Thymus (tissue), 11 donors: Measurements from ENCODE around the gene USF2. TPM values are rescaled to one million over a fixed set of nuclear protein-coding genes. Genes with fewer than 3 reads are reported as not detected.

Experiments used
- DNase-seq, 9 donors: peaks; one replicate each; pipeline ENCODE4 v3.0.0-alpha.2; 2013; ENCODE audit warnings: low spot score in 9 of 9, low read depth in 6 of 9, missing footprints in 1 of 9
- H3K27ac ChIP-seq, 2 donors: one replicate each; pipeline ENCODE4 v1.5.1; 2013; ENCODE audit warnings: control low read depth in 1 of 2, low read depth in 1 of 2, low read length in 1 of 2, mild to moderate bottlenecking in 1 of 2, moderate library complexity in 1 of 2
- H3K27me3 ChIP-seq, 2 donors: one replicate each; pipeline ENCODE4 v1.5.1; 2013; ENCODE audit warnings: low read length in 1 of 2; ENCODE audit not compliant: control insufficient read depth in 2 of 2, insufficient read depth in 1 of 2
- H3K36me3 ChIP-seq, 2 donors: one replicate each; pipeline ENCODE4 v1.5.1; 2013; ENCODE audit warnings: low read length in 1 of 2, mild to moderate bottlenecking in 1 of 2, moderate library complexity in 1 of 2; ENCODE audit not compliant: control insufficient read depth in 2 of 2, insufficient read depth in 2 of 2
- H3K4me1 ChIP-seq, 2 donors: one replicate each; pipeline ENCODE4 v1.5.1; 2013; ENCODE audit warnings: low read length in 2 of 2; ENCODE audit not compliant: control insufficient read depth in 2 of 2, insufficient read depth in 2 of 2
- H3K4me3 ChIP-seq, 2 donors: one replicate each; pipeline ENCODE4 v1.5.1; 2013; ENCODE audit warnings: low read length in 2 of 2, control low read depth in 1 of 2, mild to moderate bottlenecking in 1 of 2
- H3K9me3 ChIP-seq, 2 donors: one replicate each; pipeline ENCODE4 v1.5.1; 2013; ENCODE audit warnings: low read length in 1 of 2, mild to moderate bottlenecking in 1 of 2; ENCODE audit not compliant: control insufficient read depth in 2 of 2, insufficient read depth in 1 of 2
- WGBS: extraction: QIAGEN DNeasy Blood & Tissue Kit; methylation state at CpG from one replicate; pipeline ENCODE4 v1.1.7; 2013; 5-methylcytosine and 5-hydroxymethylcytosine counted together
- polyA plus RNA-seq: library from polyadenylated mRNA; stranded (reverse); fragments of 200-250 nt; gene quantifications from one replicate; pipeline ENCODE4 v1.2.3, GENCODE V29; 2013
- total RNA-seq: library from RNA; stranded (reverse); fragments of 120-200 nt; gene quantifications from one replicate; pipeline ENCODE4 v1.2.4, GENCODE V29; 2013
- donor health status: healthy.

USF2 gene
- total and polyA plus RNA-seq, 2 donors = 58.8 to 151 TPM

DNA sequence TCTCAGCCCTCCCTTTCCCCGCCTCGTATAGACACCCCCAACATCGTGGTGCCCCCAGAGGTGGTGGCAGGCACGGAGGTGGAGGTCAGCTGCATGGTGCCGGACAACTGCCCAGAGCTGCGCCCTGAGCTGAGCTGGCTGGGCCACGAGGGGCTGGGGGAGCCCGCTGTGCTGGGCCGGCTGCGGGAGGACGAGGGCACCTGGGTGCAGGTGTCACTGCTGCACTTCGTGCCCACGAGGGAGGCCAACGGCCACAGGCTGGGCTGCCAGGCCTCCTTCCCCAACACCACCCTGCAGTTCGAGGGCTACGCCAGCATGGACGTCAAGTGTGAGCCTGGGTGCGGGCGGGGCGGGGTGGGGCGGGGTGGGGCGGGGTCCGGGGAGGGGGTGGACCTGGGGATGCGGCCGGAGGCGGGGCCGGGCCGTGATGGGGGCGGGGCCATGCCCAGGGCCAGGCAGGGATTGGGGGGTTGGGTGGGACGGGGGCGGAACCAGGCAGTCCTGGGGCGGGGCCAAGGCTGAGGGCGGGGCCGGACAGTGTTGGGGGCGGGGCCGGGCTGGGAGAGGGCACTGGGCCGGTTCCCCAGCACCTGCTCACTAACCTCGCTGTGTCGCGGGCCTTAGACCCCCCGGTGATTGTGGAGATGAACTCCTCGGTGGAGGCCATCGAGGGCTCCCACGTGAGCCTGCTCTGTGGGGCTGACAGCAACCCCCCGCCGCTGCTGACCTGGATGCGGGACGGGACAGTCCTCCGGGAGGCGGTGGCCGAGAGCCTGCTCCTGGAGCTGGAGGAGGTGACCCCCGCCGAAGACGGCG lies 31.0 kb downstream of the USF2 start:
- Histone ChIP-seq H3K27me3 (peaks cover 0 to 16% of the 10 kb centered on the region in 2 donors), H3K4me3 (no peak overlapping the region), H3K4me1 (peaks cover 0 to 10% of the 10 kb centered on the region in 2 donors), H3K36me3 (no peaks in the 10 kb centered on the region), H3K9me3 (no peaks in the 10 kb centered on the region), H3K27ac (no peak overlapping the region)
- 86% methylated on average over 55 of the region's 55 CpGs for WGBS
- DNase-seq = no peak

DNA sequence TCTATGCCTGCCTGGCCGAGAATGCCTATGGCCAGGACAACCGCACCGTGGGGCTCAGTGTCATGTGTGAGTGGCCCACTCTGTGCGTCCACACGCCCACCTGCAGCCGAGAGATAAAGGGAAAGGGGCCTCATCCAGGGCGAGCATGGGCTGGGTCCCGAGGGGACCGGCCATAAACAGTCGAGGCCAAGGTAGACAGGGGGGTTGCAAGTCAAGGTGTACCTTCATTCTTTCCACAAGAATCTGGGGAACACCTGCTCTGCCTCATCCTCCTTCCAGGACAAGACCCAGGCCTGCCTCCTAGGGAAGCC lies 31.5 kb downstream of the USF2 start:
- 97% methylated on average over 10 of the region's 10 CpGs for WGBS
- Histone ChIP-seq H3K36me3 (no peaks in the 10 kb centered on the region), H3K4me1 (peaks cover 0 to 9% of the 10 kb centered on the region in 2 donors), H3K4me3 (no peak overlapping the region), H3K27ac (no peak overlapping the region), H3K9me3 (no peaks in the 10 kb centered on the region), H3K27me3 (peaks cover 0 to 11% of the 10 kb centered on the region in 2 donors)
- DNase-seq = no peak

DNA sequence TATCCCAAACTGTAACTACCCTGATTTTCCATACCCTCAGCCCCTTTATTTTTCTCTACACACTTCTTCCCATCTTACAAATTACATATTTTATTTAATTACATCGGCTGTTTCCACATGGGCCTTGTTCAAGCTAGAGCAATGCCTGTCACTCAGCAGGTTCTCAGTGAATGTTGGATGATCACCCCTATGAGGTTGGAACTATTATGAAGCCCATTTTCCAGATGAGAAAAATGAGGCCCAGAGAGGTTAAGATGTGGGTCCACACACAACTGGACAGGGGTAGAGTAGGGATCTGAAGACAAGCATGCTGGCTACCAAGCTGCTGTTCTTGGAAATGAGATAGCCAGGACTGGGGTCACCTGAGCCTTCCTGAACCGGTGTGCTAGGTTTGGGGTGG lies 33.2 kb downstream of the USF2 start:
- no peak overlapping the region for H3K4me3 ChIP-seq
- DNase-seq = no peak
- H3K27me3 ChIP-seq = no peaks in the 10 kb centered on the region
- no peaks in the 10 kb centered on the region for H3K4me1 ChIP-seq
- WGBS = 99% methylated on average over 2 of the region's 2 CpGs
- no peaks in the 10 kb centered on the region for H3K9me3 ChIP-seq
- H3K27ac ChIP-seq = no peak overlapping the region
- H3K36me3 ChIP-seq = no peaks in the 10 kb centered on the region

DNA sequence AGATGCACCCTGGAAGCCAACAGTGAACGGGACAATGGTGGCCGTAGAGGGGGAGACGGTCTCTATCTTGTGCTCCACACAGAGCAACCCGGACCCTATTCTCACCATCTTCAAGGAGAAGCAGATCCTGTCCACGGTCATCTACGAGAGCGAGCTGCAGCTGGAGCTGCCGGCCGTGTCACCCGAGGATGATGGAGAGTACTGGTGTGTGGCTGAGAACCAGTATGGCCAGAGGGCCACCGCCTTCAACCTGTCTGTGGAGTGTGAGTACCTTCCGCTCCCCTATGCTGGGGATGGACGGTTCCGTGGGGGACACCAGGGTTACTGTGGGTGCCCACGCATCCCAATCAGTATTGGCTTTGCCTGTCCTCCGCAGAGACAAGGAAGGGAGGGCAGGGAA lies 33.7 kb downstream of the USF2 start:
- 91% methylated on average over 16 of the region's 16 CpGs for WGBS
- Histone ChIP-seq H3K36me3 (no peaks in the 10 kb centered on the region), H3K4me3 (no peak overlapping the region), H3K9me3 (no peaks in the 10 kb centered on the region), H3K4me1 (no peaks in the 10 kb centered on the region), H3K27ac (no peak overlapping the region), H3K27me3 (no peaks in the 10 kb centered on the region)
- DNase-seq = no peak

DNA sequence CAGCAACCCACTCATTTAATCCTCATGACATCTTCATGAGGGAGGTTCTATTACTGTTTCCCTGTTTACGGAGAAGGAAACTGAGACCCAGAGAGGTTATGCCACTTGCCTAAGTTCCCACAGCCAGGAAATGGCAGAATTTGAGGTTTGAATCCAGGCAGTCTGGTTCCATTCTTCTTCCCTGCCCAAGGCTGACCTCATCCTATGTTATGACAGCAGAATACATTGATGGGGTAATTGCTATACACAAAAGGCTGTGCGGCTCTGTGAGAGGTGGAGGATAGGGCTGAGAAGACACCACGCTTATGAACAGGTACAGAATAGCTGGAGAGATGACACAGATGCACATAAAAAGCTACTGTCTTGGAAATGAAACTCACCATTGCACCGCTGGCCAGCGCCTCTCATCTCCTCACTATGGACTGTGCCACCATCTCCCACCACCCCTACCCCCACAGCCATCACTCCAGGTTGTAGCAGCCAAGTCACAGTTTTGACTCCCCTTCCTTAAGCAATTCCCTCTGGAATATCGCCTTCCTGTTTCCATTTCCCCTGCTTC lies 34.7 kb downstream of the USF2 start:
- Histone ChIP-seq H3K27ac (no peak overlapping the region), H3K9me3 (no peaks in the 10 kb centered on the region), H3K4me3 (no peak overlapping the region), H3K4me1 (no peaks in the 10 kb centered on the region), H3K27me3 (no peaks in the 10 kb centered on the region), H3K36me3 (no peaks in the 10 kb centered on the region)
- 93% methylated on average over 6 of the region's 6 CpGs for WGBS
- no peak for DNase-seq

DNA sequence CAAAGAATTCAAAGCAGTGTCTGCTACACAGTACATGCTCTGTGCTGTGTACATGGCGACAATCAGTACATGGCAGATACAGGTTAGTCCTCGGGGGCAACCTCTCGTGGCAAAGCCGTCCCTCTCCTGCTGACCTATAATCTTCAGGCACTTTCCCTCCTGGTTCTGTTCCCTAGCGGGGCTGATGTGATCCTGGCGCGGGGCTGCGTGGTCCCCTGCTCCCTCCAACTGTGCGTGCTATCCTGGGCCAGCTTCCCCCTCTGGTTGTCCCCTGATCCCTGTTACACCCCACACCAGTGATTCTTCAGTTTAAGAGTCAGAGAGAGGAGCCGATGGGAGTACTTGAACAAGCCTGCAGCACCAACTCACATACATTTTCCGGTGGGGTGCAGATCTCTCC lies 35.3 kb downstream of the USF2 start:
- H3K4me3 ChIP-seq = no peak overlapping the region
- no peaks in the 10 kb centered on the region for H3K4me1 ChIP-seq
- no peaks in the 10 kb centered on the region for H3K27me3 ChIP-seq
- WGBS = 98% methylated on average over 11 of the region's 11 CpGs
- H3K36me3 ChIP-seq = no peaks in the 10 kb centered on the region
- no peak for DNase-seq
- no peaks in the 10 kb centered on the region for H3K9me3 ChIP-seq
- no peak overlapping the region for H3K27ac ChIP-seq

DNA sequence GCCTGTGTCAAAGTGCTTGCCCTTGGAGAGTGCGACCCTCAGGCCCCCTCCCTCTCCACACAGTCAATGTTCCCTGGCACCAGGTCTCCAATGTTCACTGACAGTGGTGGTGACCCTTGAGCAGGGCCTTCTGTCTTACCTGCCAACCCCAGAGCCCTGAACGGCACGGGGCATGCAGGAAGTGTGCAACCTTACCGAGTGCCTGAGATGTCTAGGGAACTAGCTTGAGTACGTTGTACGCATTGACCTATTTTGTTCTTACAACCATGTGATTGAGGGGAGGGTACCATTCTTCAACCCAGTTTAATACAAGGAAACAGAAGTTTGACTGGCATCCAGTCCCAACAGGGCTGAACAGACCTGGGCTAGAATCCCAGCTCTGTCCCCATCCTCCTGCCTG lies 36.4 kb downstream of the USF2 start:
- no peaks in the 10 kb centered on the region for H3K36me3 ChIP-seq
- H3K27me3 ChIP-seq = no peaks in the 10 kb centered on the region
- H3K4me3 ChIP-seq = no peak overlapping the region
- H3K27ac ChIP-seq = no peak overlapping the region
- H3K9me3 ChIP-seq = no peaks in the 10 kb centered on the region
- DNase-seq = no peak
- peaks cover 0 to 4% of the 10 kb centered on the region in 2 donors for H3K4me1 ChIP-seq
- 63% methylated on average over 6 of the region's 6 CpGs for WGBS

DNA sequence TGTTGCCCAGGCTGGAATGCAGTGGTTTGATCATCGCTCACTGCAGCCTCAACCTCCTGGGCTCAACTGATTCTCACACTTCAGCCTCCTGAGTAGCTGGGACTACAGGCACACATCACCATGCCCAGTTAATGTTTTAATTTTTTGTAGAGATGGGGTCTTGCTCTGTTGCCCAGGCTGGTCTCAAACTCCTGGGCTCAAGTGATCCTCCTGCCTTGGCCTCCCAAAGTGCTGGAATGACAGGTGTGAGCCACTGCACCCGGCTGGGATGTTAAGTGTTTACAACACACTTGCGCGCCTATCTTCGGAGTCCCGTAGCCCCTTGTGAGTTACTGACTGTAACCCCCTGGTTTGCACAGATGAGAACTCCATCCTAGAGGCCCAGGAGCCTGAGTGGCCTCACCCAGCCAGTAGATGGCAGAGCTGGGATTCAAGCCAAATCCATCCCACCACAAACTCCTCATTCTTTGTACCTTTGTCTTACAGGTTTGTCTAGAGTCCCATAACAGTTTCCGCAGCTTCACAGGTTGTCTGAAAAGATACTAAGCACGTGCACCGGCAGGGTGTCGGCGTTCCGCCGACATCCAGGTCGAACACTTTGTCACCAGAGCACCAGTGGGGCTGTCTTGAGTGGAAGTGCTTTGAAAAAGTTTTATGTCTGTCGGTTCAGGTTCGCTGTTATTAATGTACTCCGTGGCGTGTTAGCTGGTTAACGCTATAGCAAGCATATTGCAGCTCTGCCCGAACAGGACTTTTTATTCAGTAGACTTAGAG lies 37.9 kb downstream of the USF2 start:
- H3K4me3 ChIP-seq = no peak overlapping the region
- no peaks in the 10 kb centered on the region for H3K27me3 ChIP-seq
- H3K9me3 ChIP-seq = no peaks in the 10 kb centered on the region
- no peak overlapping the region for H3K27ac ChIP-seq
- peaks cover 4 to 10% of the 10 kb centered on the region in 2 donors for H3K4me1 ChIP-seq
- DNase-seq = no peak
- 94% methylated on average over 20 of the region's 20 CpGs for WGBS
- H3K36me3 ChIP-seq = no peaks in the 10 kb centered on the region

DNA sequence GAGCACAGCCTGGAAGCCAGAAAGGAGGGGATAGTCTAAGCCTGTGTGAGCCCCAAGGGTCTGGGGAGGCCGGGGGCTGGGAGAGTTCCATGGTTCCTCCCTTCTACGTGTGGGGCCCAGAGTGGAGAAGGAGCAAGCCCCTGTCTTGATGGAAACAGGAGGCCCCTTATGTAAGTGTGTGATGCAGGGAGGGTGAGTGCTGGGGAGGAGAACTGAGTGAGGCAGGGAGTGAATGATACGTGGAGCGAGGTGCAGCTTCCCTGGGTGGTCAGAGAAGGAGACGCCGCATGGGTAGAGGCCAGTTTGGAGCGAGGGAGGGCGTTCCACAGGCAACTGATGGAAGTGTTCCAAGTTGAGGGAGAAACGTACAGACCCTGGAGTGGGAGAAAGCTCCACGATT lies 39.2 kb downstream of the USF2 start:
- Histone ChIP-seq H3K27ac (no peak overlapping the region), H3K27me3 (no peaks in the 10 kb centered on the region), H3K4me3 (no peak overlapping the region), H3K4me1 (peaks cover 4 to 11% of the 10 kb centered on the region in 2 donors), H3K36me3 (no peaks in the 10 kb centered on the region), H3K9me3 (no peaks in the 10 kb centered on the region)
- WGBS = 92% methylated on average over 10 of the region's 10 CpGs
- DNase-seq = no peak
